Muscle layer of colon (tissue), 2 donors: ENCODE measurements around the gene NFKB1.
A peak's percentile ranks its signal among the peaks of the same experiment; 100 is the strongest.
"Not testable (repeated sequence)": the region's sequence is repeated elsewhere in the genome, so short reads cannot be mapped to it uniquely, and the experiment has no call there.

Source experiments
- H3K27ac ChIP-seq: one replicate; pipeline ENCODE4 v1.7.0; 2013; ENCODE audit warnings: low read depth, mild to moderate bottlenecking, low read length, moderate library complexity
- H3K27me3 ChIP-seq, 2 donors: one replicate each; pipeline ENCODE4 v1.7.0; 2013; ENCODE audit warnings: low read length in 2 of 2, mild to moderate bottlenecking in 2 of 2; ENCODE audit not compliant: insufficient read depth in 2 of 2, control insufficient read depth in 1 of 2
- H3K36me3 ChIP-seq: one replicate; pipeline ENCODE4 v1.7.0; 2013; ENCODE audit warnings: mild to moderate bottlenecking, low read length; ENCODE audit not compliant: insufficient read depth
- H3K4me1 ChIP-seq: one replicate; pipeline ENCODE4 v1.7.0; 2013; ENCODE audit warnings: mild to moderate bottlenecking, low read length; ENCODE audit not compliant: insufficient read depth
- H3K4me3 ChIP-seq, 2 donors: one replicate each; pipeline ENCODE4 v1.7.0; 2013; ENCODE audit warnings: low read length in 2 of 2, low read depth in 1 of 2, mild to moderate bottlenecking in 1 of 2, moderate library complexity in 1 of 2
- H3K9ac ChIP-seq: one replicate; pipeline ENCODE4 v1.7.0; 2013; ENCODE audit warnings: low read length
- H3K9me3 ChIP-seq: one replicate; pipeline ENCODE4 v1.7.0; 2013; ENCODE audit warnings: mild to moderate bottlenecking, low read length
- donor health status: abdominal sarcoma.
- donor health status: Adenocarcinoma of cecum.

NFKB1 gene

DNA sequence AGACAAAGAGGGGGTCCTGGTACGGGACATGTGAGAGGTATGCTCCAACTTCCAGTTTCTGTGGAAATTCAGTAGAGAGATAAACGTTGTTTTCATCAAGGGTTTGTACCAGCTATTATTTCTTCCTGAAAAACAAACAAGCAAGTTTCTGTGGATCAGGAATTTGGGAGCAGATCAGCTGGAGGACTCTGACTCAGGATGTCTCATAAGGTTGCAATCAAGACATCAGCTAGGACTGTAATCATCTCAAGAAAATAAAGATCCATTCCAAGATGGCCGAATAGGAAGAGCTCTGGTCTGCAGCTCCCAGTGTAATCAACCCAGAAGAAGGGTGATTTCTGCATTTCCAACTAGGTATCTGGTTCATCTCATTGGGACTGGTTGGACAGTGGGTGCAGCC, 23.5 kb upstream of the NFKB1 start:
- Histone ChIP-seq H3K9ac (no peak overlapping the region), H3K36me3 (no peaks in the 10 kb centered on the region), H3K4me3 (no peak overlapping the region), H3K27ac (no peak overlapping the region), H3K4me1 (no peaks in the 10 kb centered on the region), H3K27me3 (no peaks in the 10 kb centered on the region), H3K9me3 (peaks cover 5% of the 10 kb centered on the region)

DNA sequence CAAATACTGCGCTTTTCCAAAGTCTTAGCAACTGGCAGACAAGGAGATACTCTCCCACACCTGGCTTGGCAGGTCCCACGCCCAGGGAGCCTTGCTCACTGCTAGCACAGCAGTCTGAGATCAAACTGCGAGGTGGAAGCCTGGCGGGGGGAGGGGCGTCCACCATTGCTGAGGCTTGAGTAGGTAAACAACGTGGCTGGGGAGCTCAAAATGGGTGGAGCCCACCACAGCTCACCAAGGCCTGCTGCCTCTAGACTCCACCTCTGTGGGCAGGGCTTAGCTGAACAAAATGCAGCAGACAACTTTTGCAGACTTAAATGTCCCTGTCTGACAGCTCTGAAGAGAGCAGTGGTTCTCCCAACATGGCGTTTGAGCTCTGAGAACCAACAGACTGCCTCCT, 23.0 kb upstream of the NFKB1 start:
- Histone ChIP-seq H3K9me3 (peaks cover 5% of the 10 kb centered on the region), H3K36me3 (no peaks in the 10 kb centered on the region), H3K27me3 (no peaks in the 10 kb centered on the region), H3K27ac (no peak overlapping the region), H3K4me3 (no peak overlapping the region), H3K4me1 (no peaks in the 10 kb centered on the region), H3K9ac (no peak overlapping the region)

- H3K27ac ChIP-seq, H3K9me3 ChIP-seq, H3K4me3 ChIP-seq: not testable (repeated sequence)
Observed at GRCh38 chr4:102479832-102480231, 21.3 kb upstream of the NFKB1 start.

GRCh38 chr4:102483120-102483519, 18.0 kb upstream of the NFKB1 start:
- Histone ChIP-seq H3K27ac (no peak overlapping the region), H3K4me1 (no peaks in the 10 kb centered on the region)

More at GRCh38 chr4:102479832-102480231, 21.3 kb upstream of the NFKB1 start:
- not testable (repeated sequence) for H3K36me3 ChIP-seq, H3K4me1 ChIP-seq, H3K9ac ChIP-seq, H3K27me3 ChIP-seq

DNA sequence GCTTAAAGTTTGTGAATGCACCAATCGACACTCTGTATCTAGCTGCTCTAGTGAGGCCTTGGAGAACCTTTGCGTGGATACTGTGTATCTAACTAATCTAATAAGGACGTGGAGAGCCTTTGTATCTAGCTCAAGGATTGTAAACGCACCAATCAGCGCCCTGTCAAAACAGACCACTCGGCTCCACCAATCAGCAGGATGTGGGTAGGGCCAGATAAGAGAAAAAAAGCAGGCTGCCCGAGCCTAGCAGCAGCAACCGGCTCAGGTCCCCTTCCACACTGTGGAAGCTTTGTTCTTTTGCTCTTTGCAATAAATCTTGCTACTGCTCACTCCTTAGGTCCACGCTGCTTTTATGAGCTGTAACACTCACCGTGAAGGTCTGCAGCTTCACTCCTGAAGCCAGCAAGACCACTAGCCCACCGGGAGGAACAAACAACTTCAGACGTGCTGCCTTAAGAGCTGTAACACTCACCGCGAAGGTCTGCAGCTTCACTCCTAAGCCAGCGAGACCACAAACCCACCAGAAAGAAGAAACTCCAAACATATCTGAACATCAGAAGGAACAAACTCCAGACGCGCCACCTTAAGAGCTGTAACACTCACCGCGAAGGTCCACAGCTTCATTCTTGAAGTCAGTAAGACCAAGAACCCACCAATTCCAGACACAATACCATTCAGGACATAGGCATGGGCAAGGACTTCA, 17.0 kb upstream of the NFKB1 start:
- not testable (repeated sequence) for H3K36me3 ChIP-seq, H3K4me3 ChIP-seq, H3K27me3 ChIP-seq, H3K9me3 ChIP-seq, H3K9ac ChIP-seq, H3K27ac ChIP-seq, H3K4me1 ChIP-seq

More at GRCh38 chr4:102483120-102483519, 18.0 kb upstream of the NFKB1 start:
- no peaks in the 10 kb centered on the region for H3K9me3 ChIP-seq
- no peaks in the 10 kb centered on the region for H3K36me3 ChIP-seq
- no peak overlapping the region for H3K4me3 ChIP-seq
- H3K27me3 ChIP-seq: no peaks in the 10 kb centered on the region
- no peak overlapping the region for H3K9ac ChIP-seq

- no peaks in the 10 kb centered on the region for H3K27me3 ChIP-seq
- H3K4me1 ChIP-seq: peaks cover 6% of the 10 kb centered on the region
- H3K9me3 ChIP-seq: no peaks in the 10 kb centered on the region
- H3K27ac ChIP-seq: no peak overlapping the region
- H3K4me3 ChIP-seq: no peak overlapping the region
- no peaks in the 10 kb centered on the region for H3K36me3 ChIP-seq
- H3K9ac ChIP-seq: no peak overlapping the region
Observed at GRCh38 chr4:102492531-102493241, 8.5 kb upstream of the NFKB1 start.

DNA sequence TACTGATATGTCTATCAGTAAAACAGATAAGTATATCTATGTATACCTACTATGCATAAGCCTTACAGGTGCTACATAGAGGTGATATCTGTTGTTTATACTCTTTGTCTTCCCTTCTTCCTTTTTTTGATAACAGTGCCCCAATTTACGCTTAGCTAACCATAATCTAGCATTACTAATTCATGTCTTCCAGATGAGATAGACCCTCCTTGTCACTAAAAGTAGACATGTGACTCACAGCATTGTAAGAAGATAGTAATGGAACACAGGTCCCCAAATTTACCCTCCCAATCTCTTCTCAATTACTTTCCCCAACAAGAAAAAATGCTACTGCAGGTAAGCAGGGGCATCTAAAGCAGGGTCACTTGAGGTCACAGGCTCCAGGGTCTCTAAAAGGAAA, 7.9 kb upstream of the NFKB1 start:
- Histone ChIP-seq H3K9ac (no peak overlapping the region), H3K4me1 (peaks cover 6% of the 10 kb centered on the region), H3K9me3 (no peaks in the 10 kb centered on the region), H3K36me3 (no peaks in the 10 kb centered on the region), H3K4me3 (no peak overlapping the region), H3K27ac (no peak overlapping the region), H3K27me3 (no peaks in the 10 kb centered on the region)

DNA sequence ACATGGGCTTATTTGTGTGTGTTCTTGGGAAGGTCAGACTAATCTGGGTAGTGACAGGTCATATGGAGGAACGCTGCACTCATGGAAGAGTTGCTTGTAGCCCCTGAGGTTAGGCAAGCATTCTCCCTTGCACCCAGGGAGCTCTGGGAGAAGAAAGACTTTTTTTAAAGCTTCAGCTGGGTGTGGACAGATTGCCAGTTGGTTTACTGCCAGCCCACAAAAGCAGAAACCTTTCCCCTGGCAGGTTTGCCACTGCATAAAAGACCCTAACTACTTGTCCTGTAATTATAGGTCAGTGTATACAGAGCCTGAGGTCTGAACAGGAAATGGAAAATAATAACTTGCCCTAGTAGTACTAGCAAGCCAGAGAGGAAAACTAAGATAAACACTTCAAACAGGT, 7.4 kb upstream of the NFKB1 start:
- no peaks in the 10 kb centered on the region for H3K27me3 ChIP-seq
- H3K9me3 ChIP-seq: no peaks in the 10 kb centered on the region
- H3K36me3 ChIP-seq: no peaks in the 10 kb centered on the region
- no peak overlapping the region for H3K9ac ChIP-seq
- no peak overlapping the region for H3K27ac ChIP-seq
- H3K4me3 ChIP-seq: no peak overlapping the region
- H3K4me1 ChIP-seq: peaks cover 6% of the 10 kb centered on the region

GRCh38 chr4:102494603-102495002, 6.6 kb upstream of the NFKB1 start:
- Histone ChIP-seq H3K27ac (no peak overlapping the region), H3K9ac (no peak overlapping the region), H3K9me3 (no peaks in the 10 kb centered on the region)

DNA sequence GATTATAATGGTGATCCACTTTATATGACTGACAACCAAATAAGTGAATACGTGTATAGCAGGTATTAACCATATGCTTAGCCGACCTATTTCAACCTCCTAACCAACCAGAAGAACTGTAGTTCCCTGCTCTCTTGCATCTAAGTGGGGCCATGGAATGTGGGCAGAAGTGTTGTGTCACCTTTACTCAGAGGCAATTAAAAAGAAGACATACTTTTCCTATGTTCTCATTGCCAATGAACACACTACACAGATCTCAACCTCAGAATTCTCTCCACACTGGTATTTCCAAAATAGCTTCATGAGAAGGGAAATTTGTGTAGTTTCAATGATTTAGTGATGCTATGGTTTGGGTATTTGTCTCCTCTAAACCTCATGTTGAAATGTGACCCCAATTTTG, 3.2 kb upstream of the NFKB1 start:
- Histone ChIP-seq H3K27me3 (no peaks in the 10 kb centered on the region), H3K27ac (no peak overlapping the region), H3K9ac (no peak overlapping the region), H3K4me3 (no peak overlapping the region), H3K4me1 (peaks cover 21% of the 10 kb centered on the region), H3K36me3 (no peaks in the 10 kb centered on the region), H3K9me3 (no peaks in the 10 kb centered on the region)

More at GRCh38 chr4:102494603-102495002, 6.6 kb upstream of the NFKB1 start:
- Histone ChIP-seq H3K4me1 (peaks cover 11% of the 10 kb centered on the region), H3K4me3 (no peak overlapping the region), H3K27me3 (no peaks in the 10 kb centered on the region), H3K36me3 (no peaks in the 10 kb centered on the region)

DNA sequence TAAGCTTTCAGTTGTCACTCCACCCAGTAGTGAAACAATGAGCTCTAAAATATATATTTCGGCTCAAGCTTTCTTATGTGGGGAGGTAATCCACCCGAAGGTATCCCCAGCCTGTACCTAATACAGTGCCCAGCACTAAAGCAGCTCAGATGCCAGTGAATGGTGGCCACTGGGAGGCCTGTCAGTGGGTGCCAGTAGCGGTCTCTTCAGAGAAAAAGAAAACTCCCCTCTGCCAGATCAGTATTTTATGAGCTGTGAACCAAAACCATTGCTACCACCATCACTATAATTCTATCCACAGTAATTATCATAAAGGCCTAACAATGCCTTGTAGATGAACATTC, 835 bp upstream of the NFKB1 start:
- Histone ChIP-seq H3K4me3 (peak overlapping the region; percentile 66), H3K9ac (peak overlapping the region; percentile 55), H3K27me3 (no peaks in the 10 kb centered on the region), H3K9me3 (no peaks in the 10 kb centered on the region), H3K27ac (peak overlapping the region; percentile 71), H3K36me3 (no peaks in the 10 kb centered on the region), H3K4me1 (peaks cover 41% of the 10 kb centered on the region)

DNA sequence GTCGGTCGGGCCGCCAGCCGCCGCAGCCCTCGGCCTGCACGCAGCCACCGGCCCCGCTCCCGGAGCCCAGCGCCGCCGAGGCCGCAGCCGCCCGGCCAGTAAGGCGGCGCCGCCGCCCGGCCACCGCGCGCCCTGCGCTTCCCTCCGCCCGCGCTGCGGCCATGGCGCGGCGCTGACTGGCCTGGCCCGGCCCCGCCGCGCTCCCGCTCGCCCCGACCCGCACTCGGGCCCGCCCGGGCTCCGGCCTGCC, 213 bp downstream of the NFKB1 start:
- H3K36me3 ChIP-seq: no peaks in the 10 kb centered on the region
- H3K9me3 ChIP-seq: no peaks in the 10 kb centered on the region
- peak overlapping the region; percentile 98 for H3K27ac ChIP-seq
- H3K9ac ChIP-seq: peak overlapping the region; percentile 94
- H3K27me3 ChIP-seq: no peaks in the 10 kb centered on the region
- peaks cover 46% of the 10 kb centered on the region for H3K4me1 ChIP-seq
- H3K4me3 ChIP-seq: peak overlapping the region; percentile 66 to 91
